Ovary (tissue), 9 donors: Measurements from ENCODE around the gene TCEAL4. TPM values are rescaled to one million over a fixed set of nuclear protein-coding genes. Genes with fewer than 3 reads are reported as not detected.

Source experiments
- DNase-seq, 5 donors: peaks; one replicate each; pipeline ENCODE4 v3.0.0-alpha.2; 2019 to 2020
- H3K27ac ChIP-seq, 2 donors: fragments of 200-600 bp; one replicate each; pipeline versions ENCODE4 v1.5.1 to v1.8.0; 2019 to 2022
- H3K27me3 ChIP-seq: fragments of 200-600 bp; one replicate; pipeline ENCODE4 v1.8.0; 2022
- H3K36me3 ChIP-seq: fragments of 200-600 bp; sonication (generic); one replicate; pipeline ENCODE4 v1.5.1; 2019
- H3K4me1 ChIP-seq: one replicate; pipeline ENCODE4 v1.8.1; 2013; ENCODE audit warnings: mild to moderate bottlenecking, moderate library complexity; ENCODE audit not compliant: insufficient read depth
- H3K4me3 ChIP-seq: fragments of 200-600 bp; sonication (generic); one replicate; pipeline ENCODE4 v1.5.1; 2017
- H3K9me3 ChIP-seq, 2 donors: fragments of 200-600 bp in 1 of 2; sonication (generic) in 1 of 2; one replicate each; pipeline versions ENCODE4 v1.5.1 to v1.8.1; 2013 to 2019; ENCODE audit warnings: mild to moderate bottlenecking in 1 of 2, moderate library complexity in 1 of 2
- EP300 ChIP-seq: sonication (generic); formaldehyde crosslinking; IDR thresholded peaks from one replicate; pipeline ENCODE4 v1.6.1; 2017; ENCODE audit warnings: antibody characterized with exemption
- POLR2A ChIP-seq: fragments of 450-650 bp; IDR thresholded peaks from one replicate; pipeline ENCODE4 v1.6.1; 2017; ENCODE audit warnings: antibody characterized with exemption, mild to moderate bottlenecking, moderate library complexity
- WGBS, 3 donors: extraction: QIAGEN DNeasy Blood & Tissue Kit in 1 of 3; methylation state at CpG; one replicate each; pipeline versions ENCODE4 v1.1.5 to v1.1.7; 2013 to 2017; 5-methylcytosine and 5-hydroxymethylcytosine counted together
- intact Hi-C, 4 donors: fragments of 100-400 bp; cut with DNase I; formaldehyde crosslinking; loops; one replicate each; pipeline versions ENCODE4 v1.11.0 to v1.15.1; 2022 to 2023
- polyA plus RNA-seq, 2 donors: library from polyadenylated mRNA; stranded (reverse); fragments of 200-250 nt in 1 of 2; fragments of 350-450 nt in 1 of 2; fragmentation: Illumina TruSeq in 1 of 2; extraction: RNeasy Lipid Tissue Mini Kit (QIAGEN cat#74804) in 1 of 2; gene quantifications; one replicate each; pipeline ENCODE4 v1.2.3, GENCODE V29; 2013 to 2014
- total RNA-seq, 7 donors: library from RNA; depleted of rRNA in 2 of 7; stranded (reverse); fragments of >200 nt in 2 of 7; fragmentation: NEBNext Ultra II Directional in 3 of 7; extraction: Animal tissue kit (Norgen Biotek cat#: 25700) in 3 of 7; gene quantifications; one replicate each; pipeline versions ENCODE4 v1.1.0 to v1.2.4, GENCODE V29; 2016 to 2023
- TF ChIP-seq, protein P1 (sequence below), 3 donors: fragments of 450-650 bp in 2 of 3; fragments of 200-600 bp in 1 of 3; IDR thresholded peaks; one replicate each; pipeline versions ENCODE4 v1.5.1 to v1.8.0; 2016 to 2022; ENCODE audit warnings: antibody characterized with exemption in 3 of 3, mild to moderate bottlenecking in 1 of 3
- donor health status: DM: no; HTN: no; CAD: no; lungs with moderate emphysema.
- donor health status: DM: no; HTN: no; CAD: no.
- donor health status: Bipolar disorder and iron deficiency.
- donor health status: DM: yes; HTN: yes; CAD: no.
- donor health status: DM: no; HTN: no; CAD: no.
- donor health status: DM: yes; HTN: yes; CAD: no.

Gene TCEAL4
- total and polyA plus RNA-seq, 9 donors, result 333 to 1,592 (median 525) TPM

DNA sequence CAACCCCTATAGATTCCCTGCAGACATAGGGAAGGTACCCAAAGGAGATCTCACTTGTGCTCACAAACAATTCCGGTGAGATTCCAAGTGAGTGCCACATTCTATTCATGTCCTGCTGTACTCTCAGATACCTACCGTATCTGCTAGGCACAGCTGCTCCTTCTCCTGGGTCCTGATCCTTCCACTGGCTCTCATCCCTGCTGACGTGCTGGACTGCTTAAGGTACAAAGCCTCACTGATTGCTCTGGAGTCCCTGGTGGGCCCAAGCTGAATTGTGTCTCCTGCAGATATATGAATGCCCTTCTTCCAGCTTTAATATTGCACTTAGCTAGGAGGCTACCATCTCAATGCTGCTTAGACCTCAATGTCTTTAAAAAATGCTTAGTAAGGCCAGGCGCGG, 45.8 kb downstream of the TCEAL4 start:
- H3K36me3 ChIP-seq, result no peaks in the 10 kb centered on the region
- H3K4me3 ChIP-seq, result peak overlapping the region; percentile 59
- WGBS, 3 donors, result 55 to 64% (median 63%) methylated on average over 5 of the region's 5 CpGs
- H3K4me1 ChIP-seq, result no peaks in the 10 kb centered on the region
- no peaks in the 10 kb centered on the region for H3K27me3 ChIP-seq
- peak overlapping the region; percentile 13 to 62 for H3K27ac ChIP-seq
- no peaks in the 10 kb centered on the region for H3K9me3 ChIP-seq
- intact Hi-C loops, result loop anchor here in 2 of 4 donors (10.0 kb wide), 1 partner anchor 54 kb away; the partner anchor contains the start of gene MORF4L2 (in 2 of the 2)
- peak in 4 of 5 donors; percentile 30 to 53 (median 44) for DNase-seq
- no peak for TF ChIP-seq EP300
- TF ChIP-seq POLR2A, result no peak
- TF ChIP-seq, protein P1, sequence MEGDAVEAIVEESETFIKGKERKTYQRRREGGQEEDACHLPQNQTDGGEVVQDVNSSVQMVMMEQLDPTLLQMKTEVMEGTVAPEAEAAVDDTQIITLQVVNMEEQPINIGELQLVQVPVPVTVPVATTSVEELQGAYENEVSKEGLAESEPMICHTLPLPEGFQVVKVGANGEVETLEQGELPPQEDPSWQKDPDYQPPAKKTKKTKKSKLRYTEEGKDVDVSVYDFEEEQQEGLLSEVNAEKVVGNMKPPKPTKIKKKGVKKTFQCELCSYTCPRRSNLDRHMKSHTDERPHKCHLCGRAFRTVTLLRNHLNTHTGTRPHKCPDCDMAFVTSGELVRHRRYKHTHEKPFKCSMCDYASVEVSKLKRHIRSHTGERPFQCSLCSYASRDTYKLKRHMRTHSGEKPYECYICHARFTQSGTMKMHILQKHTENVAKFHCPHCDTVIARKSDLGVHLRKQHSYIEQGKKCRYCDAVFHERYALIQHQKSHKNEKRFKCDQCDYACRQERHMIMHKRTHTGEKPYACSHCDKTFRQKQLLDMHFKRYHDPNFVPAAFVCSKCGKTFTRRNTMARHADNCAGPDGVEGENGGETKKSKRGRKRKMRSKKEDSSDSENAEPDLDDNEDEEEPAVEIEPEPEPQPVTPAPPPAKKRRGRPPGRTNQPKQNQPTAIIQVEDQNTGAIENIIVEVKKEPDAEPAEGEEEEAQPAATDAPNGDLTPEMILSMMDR (IDR thresholded peaks at IDR 0.05), result no peak

DNA sequence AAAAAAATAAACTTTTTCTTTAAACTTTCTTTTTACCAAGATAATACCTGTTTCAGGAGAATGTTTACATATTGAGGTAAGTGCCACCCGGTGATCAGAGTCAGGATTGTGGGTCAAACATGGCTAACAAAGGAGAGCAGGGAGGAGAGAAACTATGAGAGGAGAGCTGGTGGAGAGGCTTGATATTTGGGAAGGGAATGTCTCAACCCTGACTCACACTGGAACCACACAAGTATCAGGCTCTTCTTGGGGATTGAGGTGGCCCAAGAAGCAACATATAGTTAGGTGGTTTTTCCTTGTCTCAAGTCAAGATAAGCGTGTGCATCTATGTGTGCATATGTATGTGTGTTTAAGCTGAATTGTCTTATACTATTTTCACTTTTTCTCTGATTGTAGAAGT, 50.1 kb downstream of the TCEAL4 start:
- DNase-seq, result no peak
- H3K4me3 ChIP-seq, result no peak overlapping the region
- no peak overlapping the region for H3K27ac ChIP-seq
- no peaks in the 10 kb centered on the region for H3K36me3 ChIP-seq
- WGBS, 3 donors, result 58 to 65% (median 60%) methylated on average over 2 of the region's 2 CpGs
- H3K27me3 ChIP-seq, result no peaks in the 10 kb centered on the region
- H3K9me3 ChIP-seq, result no peaks in the 10 kb centered on the region
- TF ChIP-seq, protein P1 (IDR thresholded peaks at IDR 0.05), result no peak
- TF ChIP-seq POLR2A, result no peak
- H3K4me1 ChIP-seq, result no peaks in the 10 kb centered on the region
- intact Hi-C loops, result loop anchor here in 2 of 4 donors (10.0 kb wide), 1 partner anchor 49 kb away; the partner anchor contains the start of gene MORF4L2 (in 2 of the 2)

Other genes starting within 250 kb of the TCEAL4 start
- gene TCEAL9, start 229.0 kb upstream of the TCEAL4 start, total RNA-seq, result 100 to 1,000 TPM in 5 of 7 donors, 10 to 100 TPM in 2; 78.0 to 246 (median 139) TPM
- gene TCEAL9, start 229.0 kb upstream of the TCEAL4 start, polyA plus RNA-seq, result 100 to 1,000 TPM; 216 to 223 TPM
- 100 to 1,000 TPM; 204 to 424 (median 355) TPM for gene BEX3, start 209.0 kb upstream of the TCEAL4 start, total RNA-seq
- 100 to 1,000 TPM; 368 to 426 TPM for gene BEX3, start 209.0 kb upstream of the TCEAL4 start, polyA plus RNA-seq
- 1 to 10 TPM in 6 of 7 donors, under 1 TPM in 1; 0.81 to 7.4 (median 5.1) TPM for gene RAB40A, start 66.0 kb upstream of the TCEAL4 start, total RNA-seq
- 1 to 10 TPM; 1.9 to 2.5 TPM for gene RAB40A, start 66.0 kb upstream of the TCEAL4 start, polyA plus RNA-seq
- 100 to 1,000 TPM in 4 of 7 donors, 10 to 100 TPM in 3; 67.8 to 150 (median 118) TPM for gene TCEAL3, start 22.4 kb downstream of the TCEAL4 start, total RNA-seq
- gene TCEAL3, start 22.4 kb downstream of the TCEAL4 start, polyA plus RNA-seq, result 100 to 1,000 TPM; 146 to 195 TPM
- 100 to 1,000 TPM; 112 to 525 (median 234) TPM for gene TCEAL1, start 43.5 kb downstream of the TCEAL4 start, total RNA-seq
- 100 to 1,000 TPM; 156 to 304 TPM for gene TCEAL1, start 43.5 kb downstream of the TCEAL4 start, polyA plus RNA-seq
- 100 to 1,000 TPM; 457 to 960 (median 603) TPM for gene MORF4L2, start 101.2 kb downstream of the TCEAL4 start, total RNA-seq
- 100 to 1,000 TPM; 730 to 773 TPM for gene MORF4L2, start 101.2 kb downstream of the TCEAL4 start, polyA plus RNA-seq
- gene TMEM31, start 125.4 kb downstream of the TCEAL4 start, total RNA-seq, result 1 to 10 TPM in 2 of 7 donors, under 1 TPM in 4, not detected in 1; 0.35 to 1.1 (median 0.60) TPM
- gene TMEM31, start 125.4 kb downstream of the TCEAL4 start, polyA plus RNA-seq, result under 1 TPM; 0.58 to 0.85 TPM
- 10 to 100 TPM in 1 of 7 donors, 1 to 10 TPM in 5, under 1 TPM in 1; 0.98 to 17.4 (median 5.5) TPM for gene PLP1, start 191.3 kb downstream of the TCEAL4 start, total RNA-seq
- 10 to 100 TPM in 1 of 2 donors, 1 to 10 TPM in 1; 5.1 to 11.1 TPM for gene PLP1, start 191.3 kb downstream of the TCEAL4 start, polyA plus RNA-seq
- gene RAB9B, start 246.7 kb downstream of the TCEAL4 start, total RNA-seq, result 10 to 100 TPM in 5 of 7 donors, 1 to 10 TPM in 2; 3.7 to 23.8 (median 12.6) TPM
- 10 to 100 TPM in 1 of 2 donors, 1 to 10 TPM in 1; 6.8 to 14.0 TPM for gene RAB9B, start 246.7 kb downstream of the TCEAL4 start, polyA plus RNA-seq